H1 (cell line): ENCODE data around the gene OR2A2. TPM values are rescaled to one million over a fixed set of nuclear protein-coding genes. Genes with fewer than 3 reads are reported as not detected.

Source experiments
- BCL11A ChIP-seq, 2 experiments: IDR thresholded peaks; one replicate each; pipeline ENCODE4 v1.6.1; 2011; ENCODE audit warnings: low read depth in 2 of 2, low read length in 2 of 2, mild to moderate bottlenecking in 2 of 2
- CEBPB ChIP-seq: IDR thresholded peaks from 2 replicates; pipeline ENCODE4 v1.6.1; 2012; ENCODE audit warnings: low read depth, low read length
- CHD7 ChIP-seq: fragments of 300-600 bp; sonication (generic); IDR thresholded peaks from 2 replicates; pipeline ENCODE4 v1.7.1; 2012; ENCODE audit warnings: low read length, moderate library complexity, mild to moderate bottlenecking, inconsistent platforms; ENCODE audit not compliant: insufficient replicate concordance
- CREB1 ChIP-seq: IDR thresholded peaks from 2 replicates; pipeline ENCODE4 v1.6.1; 2012; ENCODE audit warnings: inconsistent platforms
- JUND ChIP-seq: IDR thresholded peaks from 2 replicates; pipeline ENCODE4 v1.6.1; 2011; ENCODE audit warnings: mild to moderate bottlenecking, improper control_type of control experiment, low read length
- MAFK ChIP-seq: IDR thresholded peaks from 2 replicates; pipeline ENCODE4 v1.6.1; 2012; ENCODE audit warnings: low read depth, mild to moderate bottlenecking, improper control_type of control experiment, low read length
- RAD21 ChIP-seq, 2 experiments: IDR thresholded peaks in 1 of 2; conservative IDR thresholded peaks in 1 of 2; 2 replicates each; pipeline ENCODE4 v1.6.1; 2011; ENCODE audit warnings: low read depth in 2 of 2, low read length in 2 of 2, improper control_type of control experiment in 1 of 2, inconsistent platforms in 1 of 2, mild to moderate bottlenecking in 1 of 2, moderate library complexity in 1 of 2
- RBBP5 ChIP-seq: IDR thresholded peaks from 2 replicates; pipeline ENCODE4 v1.7.1; 2012; ENCODE audit warnings: low read depth, mild to moderate bottlenecking, inconsistent platforms, low read length, moderate library complexity, borderline replicate concordance
- RXRA ChIP-seq: IDR thresholded peaks from 2 replicates; pipeline ENCODE4 v1.6.1; 2011; ENCODE audit warnings: low read depth, mild to moderate bottlenecking, low read length, moderate library complexity; ENCODE audit not compliant: insufficient read depth
- SIRT6 ChIP-seq: IDR thresholded peaks from one replicate; pipeline ENCODE4 v1.7.1; 2012; ENCODE audit warnings: low read length, inconsistent platforms
- USF2 ChIP-seq: IDR thresholded peaks from 2 replicates; pipeline ENCODE4 v1.6.1; 2011; ENCODE audit warnings: low read length, improper control_type of control experiment
- polyA plus RNA-seq, 7 experiments: library from polyadenylated mRNA; depleted of rRNA in 3 of 7; stranded (reverse) in 5 of 7; unstranded in 2 of 7; fragments of >200 nt in 5 of 7; fragments of 200-250 nt in 2 of 7; gene quantifications; 1 replicate in 5 of 7; 2 replicates in 1 of 7; 4 replicates in 1 of 7; pipeline versions ENCODE4 v1.2.1 to v1.2.3, GENCODE V29; 2011 to 2013; ENCODE audit warnings: missing spikeins in 2 of 7, mixed read lengths in 2 of 7
- total RNA-seq: library from RNA; stranded (reverse); fragmentation: NEBNext Ultra II Directional; extraction: Animal tissue kit (Norgen Biotek cat#: 25700); gene quantifications from 2 replicates; pipeline ENCODE4 v1.2.1, GENCODE V29; 2021

The OR2A2 gene
- total and polyA plus RNA-seq, 2 of the 8 experiments (the other 6 are each of a cell fraction or from before 2014, with no cell fraction given) = not detected

- TF ChIP-seq CHD7 (no peak), BCL11A (IDR thresholded peaks at IDR 0.05; ENCODE audit: low read depth in 2 of 2, low read length in 2 of 2) (no peak), RAD21 (IDR thresholded peaks at IDR 0.05 in 1 of 2, conservative IDR thresholded peaks at IDR 0.05 in 1 of 2; ENCODE audit: low read depth in 2 of 2, low read length in 2 of 2) (no peak), RXRA (no peak), CREB1 (no peak), CEBPB (no peak), USF2 (no peak), JUND (no peak), SIRT6 (no peak), MAFK (no peak), RBBP5 (no peak)
Measured at GRCh38 chr7:144086730-144087129, 22.7 kb upstream of the OR2A2 start (continued).
